ENCODE results near the gene MCCC2. TPM values are rescaled to one million over a fixed set of nuclear protein-coding genes. Genes with fewer than 3 reads are reported as not detected.

MCCC2 gene
- total RNA-seq, 4 donors from 2014 or later: 21.4 to 35.3 (median 26.0) TPM

GRCh38 chr5:71700803-71701202 is 113.7 kb downstream of the MCCC2 start:
- no peaks in the 10 kb centered on the region for H3K36me3 ChIP-seq
- no peak for TF ChIP-seq CTCF (IDR thresholded peaks at IDR 0.05)
- TF ChIP-seq EP300 (IDR thresholded peaks at IDR 0.05): no peak
- no peak for TF ChIP-seq POLR2AphosphoS5 (IDR thresholded peaks at IDR 0.05)
- TF ChIP-seq POLR2A (IDR thresholded peaks at IDR 0.05): no peak
- no peak overlapping the region for H3K27ac ChIP-seq
- no peak for ATAC-seq
- no peaks in the 10 kb centered on the region for H3K9me3 ChIP-seq
- no peak overlapping the region for H3K4me3 ChIP-seq
- H3K27me3 ChIP-seq: peaks cover 29% of the 10 kb centered on the region
- H3K4me1 ChIP-seq: no peaks in the 10 kb centered on the region

- WGBS, 2 donors (ENCODE audit: low coverage in 1 of 2): 44 to 51% methylated on average over 2 to 3 of the region's 3 CpGs
- ATAC-seq: no peak
- TF ChIP-seq CTCF (IDR thresholded peaks at IDR 0.05) (no peak), POLR2A (IDR thresholded peaks at IDR 0.05) (no peak), EP300 (IDR thresholded peaks at IDR 0.05) (no peak), POLR2AphosphoS5 (IDR thresholded peaks at IDR 0.05) (no peak)
Measured at GRCh38 chr5:71701407-71701806, 114.3 kb downstream of the MCCC2 start.

GRCh38 chr5:71703941-71704340 is 116.8 kb downstream of the MCCC2 start:
- no peaks in the 10 kb centered on the region for H3K36me3 ChIP-seq
- no peaks in the 10 kb centered on the region for H3K9me3 ChIP-seq
- TF ChIP-seq POLR2A (IDR thresholded peaks at IDR 0.05): no peak
- no peak for TF ChIP-seq EP300 (IDR thresholded peaks at IDR 0.05)
- no peak for TF ChIP-seq CTCF (IDR thresholded peaks at IDR 0.05)
- TF ChIP-seq POLR2AphosphoS5 (IDR thresholded peaks at IDR 0.05): no peak
- no peak overlapping the region for H3K27ac ChIP-seq
- WGBS, 2 donors (ENCODE audit: low coverage in 1 of 2): 12 to 33% methylated on average over 3 of the region's 4 CpGs
- no peak for ATAC-seq
- peaks cover 21% of the 10 kb centered on the region for H3K27me3 ChIP-seq
- no peak overlapping the region for H3K4me3 ChIP-seq
- H3K4me1 ChIP-seq: no peaks in the 10 kb centered on the region

More at GRCh38 chr5:71701407-71701806, 114.3 kb downstream of the MCCC2 start:
- Histone ChIP-seq H3K27me3 (peaks cover 30% of the 10 kb centered on the region), H3K36me3 (no peaks in the 10 kb centered on the region), H3K9me3 (no peaks in the 10 kb centered on the region), H3K27ac (no peak overlapping the region), H3K4me1 (no peaks in the 10 kb centered on the region), H3K4me3 (no peak overlapping the region)

GRCh38 chr5:71705421-71705820 is 118.3 kb downstream of the MCCC2 start:
- H3K4me3 ChIP-seq: no peak overlapping the region
- peaks cover 19% of the 10 kb centered on the region for H3K27me3 ChIP-seq
- TF ChIP-seq POLR2AphosphoS5 (IDR thresholded peaks at IDR 0.05) (no peak), CTCF (IDR thresholded peaks at IDR 0.05) (no peak), POLR2A (IDR thresholded peaks at IDR 0.05) (no peak), EP300 (IDR thresholded peaks at IDR 0.05) (no peak)
- ATAC-seq: no peak
- no peaks in the 10 kb centered on the region for H3K9me3 ChIP-seq
- WGBS, 2 donors (ENCODE audit: low coverage in 1 of 2): 46 to 69% methylated on average over 2 to 4 of the region's 5 CpGs
- no peaks in the 10 kb centered on the region for H3K36me3 ChIP-seq
- no peaks in the 10 kb centered on the region for H3K4me1 ChIP-seq
- no peak overlapping the region for H3K27ac ChIP-seq

GRCh38 chr5:71706906-71707305 is 119.8 kb downstream of the MCCC2 start:
- Histone ChIP-seq H3K27ac (no peak overlapping the region), H3K4me3 (no peak overlapping the region), H3K4me1 (no peaks in the 10 kb centered on the region), H3K9me3 (no peaks in the 10 kb centered on the region), H3K36me3 (no peaks in the 10 kb centered on the region), H3K27me3 (peaks cover 17% of the 10 kb centered on the region)
- TF ChIP-seq EP300 (IDR thresholded peaks at IDR 0.05): no peak
- no peak for TF ChIP-seq POLR2AphosphoS5 (IDR thresholded peaks at IDR 0.05)
- no peak for TF ChIP-seq POLR2A (IDR thresholded peaks at IDR 0.05)
- TF ChIP-seq CTCF (IDR thresholded peaks at IDR 0.05): no peak
- 25 to 71% methylated on average over 2 of the region's 3 CpGs for WGBS, 2 donors (ENCODE audit: low coverage in 1 of 2)
- no peak for ATAC-seq

Small RNA genes within 50 kb of the gene (small RNA-seq; reads per million reads assigned to genes)
- gene HMGN1P12: 0 reads per million in 4 donors

Other genes with a start within 250 kb of the MCCC2 start
- 10 to 100 TPM; 26.1 to 48.9 (median 31.6) TPM for gene BDP1, start 131.7 kb upstream of the MCCC2 start, total RNA-seq
- 10 to 100 TPM in 1 of 4 donors, 1 to 10 TPM in 3; 1.1 to 40.2 (median 5.4) TPM for gene CARTPT, start 131.9 kb downstream of the MCCC2 start, total RNA-seq